Fibroblast of skin of back (primary cell): Measurements from ENCODE around the gene GPRIN1.
"Not testable (repeated sequence)": the region's sequence is repeated elsewhere in the genome, so short reads cannot be mapped to it uniquely, and the experiment has no call there.

ENCODE experiments used
- DNase-seq: peaks from one replicate; pipeline ENCODE4 v3.0.0-alpha.2; 2013

GPRIN1 gene

DNA sequence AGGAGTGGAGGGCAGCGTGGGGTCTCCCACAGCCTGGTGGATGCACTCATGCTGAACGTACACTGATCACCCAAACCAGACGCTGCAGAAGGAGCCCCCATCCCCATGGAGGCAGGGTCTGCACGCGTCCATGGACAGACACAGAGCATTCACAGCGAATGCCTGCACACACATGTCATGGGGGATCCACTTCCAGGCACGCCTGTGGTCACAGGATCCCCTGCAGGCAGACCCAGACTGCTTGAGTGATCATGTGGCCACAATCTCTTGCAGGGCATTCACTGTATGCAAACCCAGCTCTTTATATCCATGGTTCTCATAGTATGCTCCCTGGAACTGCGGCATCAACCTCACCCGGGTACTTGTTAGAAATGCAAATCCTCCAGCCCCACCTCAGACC is 15.0 kb upstream of the GPRIN1 start:
- DNase-seq = no peak

DNA sequence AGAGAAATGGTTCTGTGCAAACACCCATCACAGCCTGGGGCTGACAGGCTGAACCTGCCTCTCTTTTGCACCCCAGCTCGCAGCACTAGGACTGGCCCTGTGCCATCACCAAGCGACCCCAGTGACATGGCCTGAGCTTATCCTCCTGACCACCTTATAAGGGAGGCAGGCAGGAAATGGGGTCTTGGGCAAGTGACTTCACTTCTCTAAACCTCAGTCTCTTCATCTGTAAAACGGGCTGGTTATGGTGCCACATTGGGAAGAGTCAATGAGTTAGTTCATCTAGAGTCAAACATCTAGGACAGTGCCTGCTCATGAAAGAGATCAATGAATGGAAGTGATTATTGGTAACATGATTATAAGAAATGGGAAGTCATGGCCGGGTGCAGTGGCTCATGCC is 14.2 kb upstream of the GPRIN1 start:
- no peak for DNase-seq

DNA sequence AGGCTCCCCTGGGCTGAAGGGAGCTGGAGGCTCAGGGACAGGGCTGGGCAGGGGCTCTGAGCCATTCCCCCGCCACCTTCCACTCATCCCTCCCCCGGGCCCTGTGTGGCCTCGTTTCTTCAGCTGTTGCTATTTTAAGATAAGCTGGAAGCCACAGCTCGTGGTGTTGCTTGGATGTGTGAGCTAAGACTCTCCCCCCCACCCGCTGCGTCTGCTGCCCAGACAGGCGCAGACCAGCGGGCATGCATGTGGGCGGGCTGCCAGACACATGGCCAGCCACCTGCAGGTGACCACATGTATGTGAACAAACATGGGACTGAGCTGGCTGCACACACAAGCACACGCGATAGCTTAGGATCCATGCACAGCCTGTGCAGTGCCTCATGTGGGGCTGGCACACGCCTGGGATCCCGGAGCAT is 11.7 kb upstream of the GPRIN1 start:
- DNase-seq = peak; percentile 29

DNA sequence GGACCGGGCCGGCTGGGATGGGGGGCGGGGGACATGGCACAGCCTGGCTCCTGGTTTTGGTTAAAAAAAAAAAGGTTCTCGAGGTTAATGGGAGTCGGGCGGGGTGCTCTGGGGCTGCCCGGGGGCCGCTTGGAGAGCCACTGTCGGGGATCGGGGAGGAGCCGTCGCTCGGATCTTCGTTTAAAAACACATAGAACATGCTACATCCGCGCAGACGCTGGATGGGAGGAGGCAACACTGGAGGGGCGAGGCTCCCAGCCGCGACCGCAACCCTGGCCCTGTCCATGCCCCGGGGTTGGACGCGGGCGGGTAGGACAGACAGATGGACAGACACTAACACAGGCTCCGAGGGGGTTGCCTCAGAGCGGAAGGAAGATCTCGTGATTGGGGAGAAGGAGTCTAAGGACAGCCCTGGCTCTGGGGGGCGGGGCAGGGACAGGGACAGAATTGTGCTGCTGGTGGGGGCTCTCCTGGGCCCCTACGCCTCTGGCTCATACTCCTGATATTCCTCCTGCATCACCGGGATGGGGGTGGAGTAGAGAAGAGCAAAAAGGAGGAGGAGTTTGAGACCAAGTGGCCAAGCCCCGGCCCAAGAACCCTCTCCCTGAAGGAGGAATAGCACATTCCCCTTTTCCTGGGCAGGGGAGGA is 10.5 kb upstream of the GPRIN1 start:
- no peak for DNase-seq

DNA sequence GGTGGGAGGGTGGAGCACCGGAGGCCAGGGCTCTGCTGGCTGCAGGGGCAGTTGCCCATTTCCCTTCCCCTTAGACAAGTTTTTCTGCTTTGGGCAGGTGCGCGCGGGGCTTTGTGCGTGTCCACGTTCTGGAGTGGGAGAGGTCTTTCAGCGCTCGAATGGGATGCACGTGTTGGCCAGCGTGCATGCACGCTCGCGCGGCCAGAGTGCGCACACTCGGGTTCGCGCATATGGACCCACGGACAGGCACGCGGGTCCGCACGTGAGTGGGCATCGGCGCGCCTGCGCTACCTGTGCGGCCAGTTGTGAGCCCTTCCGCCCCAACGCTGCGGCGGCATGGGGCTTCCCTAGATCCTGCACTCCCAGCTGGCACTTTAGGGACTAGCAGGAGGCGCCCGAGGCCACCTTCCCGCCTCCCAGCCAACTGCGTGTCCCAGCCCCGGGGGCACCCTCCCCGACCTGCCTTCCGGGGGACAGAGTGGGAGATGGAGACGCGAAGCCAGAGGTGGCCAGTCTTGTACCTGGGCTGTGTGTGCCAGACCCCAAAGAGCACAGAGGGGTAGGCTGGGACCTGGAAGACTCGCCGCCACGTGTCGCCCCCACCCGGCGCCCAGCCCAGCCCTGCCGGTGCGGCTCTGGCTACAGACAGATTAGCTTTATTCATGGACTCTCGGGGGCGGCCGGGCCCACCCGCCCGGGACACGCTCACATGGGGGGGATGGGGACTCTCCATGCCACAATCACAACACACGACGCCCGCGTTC is 9.8 kb upstream of the GPRIN1 start:
- DNase-seq = no peak

GRCh38 chr5:176619203-176619568 is 9.2 kb upstream of the GPRIN1 start:
- peak; percentile 80 for DNase-seq

DNA sequence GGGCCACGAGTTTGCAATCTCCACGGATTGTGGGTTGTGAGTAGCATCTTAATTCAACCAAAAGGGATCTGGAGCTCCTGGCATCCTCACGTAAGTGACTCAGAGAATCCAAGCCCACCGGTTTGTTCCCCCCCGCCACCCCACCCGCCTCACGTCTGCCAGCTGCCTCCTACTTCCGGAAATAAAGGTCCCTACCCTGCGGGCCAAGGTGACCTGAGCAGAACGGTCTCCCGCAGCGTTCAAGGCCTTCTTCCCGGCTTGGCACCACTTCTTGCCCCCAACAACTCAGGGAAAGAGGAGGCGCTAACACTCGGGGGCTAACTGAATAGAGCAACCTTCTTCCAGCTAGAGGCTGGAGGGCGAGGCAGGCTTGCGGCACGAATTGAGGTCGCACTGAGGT is 8.8 kb upstream of the GPRIN1 start:
- DNase-seq = no peak

- DNase-seq = no peak
Observed at GRCh38 chr5:176616511-176616910, 6.6 kb upstream of the GPRIN1 start.

DNA sequence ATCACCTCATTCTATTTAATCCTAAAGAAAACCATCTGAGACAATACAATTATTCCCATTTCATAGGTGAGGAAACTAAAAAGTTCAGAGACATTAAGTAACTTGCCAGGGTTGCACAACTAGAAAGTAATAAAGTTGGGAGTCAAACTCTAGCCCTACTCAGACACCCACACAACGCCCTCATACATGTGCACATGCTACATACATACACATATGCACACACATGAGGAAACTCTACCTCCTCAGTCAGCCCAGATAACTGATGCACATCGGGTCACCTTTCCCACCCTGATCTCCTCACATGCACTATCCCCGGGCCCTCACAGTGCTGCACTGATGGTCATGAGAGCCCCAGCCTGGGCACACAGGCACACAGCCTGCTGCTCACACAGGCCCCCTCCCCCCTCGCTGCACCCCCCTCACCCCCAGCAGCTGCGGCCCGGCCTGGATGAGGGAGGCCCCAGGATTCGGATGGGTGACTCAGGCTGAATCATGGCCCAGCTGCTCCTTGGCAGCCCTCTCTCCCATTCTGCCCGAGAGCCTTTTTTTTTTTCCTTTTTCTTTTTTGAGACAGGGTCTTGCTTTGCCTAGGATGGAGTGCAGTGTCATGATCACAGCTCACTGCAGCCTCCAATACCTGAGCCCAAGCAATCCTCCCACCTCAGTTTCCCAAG is 5.0 kb upstream of the GPRIN1 start:
- DNase-seq = peak; percentile 73

DNA sequence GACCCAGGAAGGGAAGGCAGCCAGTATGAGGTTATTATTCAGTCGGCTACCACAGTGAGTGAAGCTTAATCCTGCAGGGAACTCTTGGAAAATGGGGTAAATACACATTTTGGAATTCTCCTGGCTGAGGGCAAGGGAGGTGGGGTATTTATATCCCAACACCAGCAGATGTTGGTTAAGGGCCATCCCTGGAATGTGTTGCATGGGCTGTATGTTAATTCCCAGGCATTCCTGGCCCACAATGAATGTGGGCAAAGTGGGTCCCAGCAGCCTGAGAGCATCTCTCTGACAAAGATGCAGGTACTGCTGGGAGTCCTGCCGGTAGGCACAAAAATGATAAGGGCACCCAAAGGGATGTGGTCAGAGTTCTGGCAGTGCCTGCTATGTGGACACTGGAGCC is 2.9 kb upstream of the GPRIN1 start:
- no peak for DNase-seq

DNA sequence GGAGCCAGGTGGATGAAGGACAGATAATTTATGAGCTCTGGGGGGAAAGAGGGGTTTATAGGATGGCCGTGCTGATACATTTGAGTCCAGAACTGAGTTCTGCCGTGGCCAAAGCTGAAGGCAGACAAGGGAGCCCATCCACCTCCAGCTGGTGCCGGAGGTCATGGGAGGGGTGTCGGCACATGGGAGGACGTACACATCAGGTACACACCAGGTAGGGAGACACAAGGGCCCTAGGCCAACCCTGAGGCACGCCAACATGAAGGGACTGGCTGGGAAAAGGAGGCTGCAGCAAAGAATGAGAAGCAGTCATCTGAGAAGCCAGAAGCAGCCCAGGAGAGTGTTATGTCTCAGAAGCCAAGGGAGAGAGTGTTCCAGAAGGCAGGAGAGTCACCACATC is 2.1 kb upstream of the GPRIN1 start:
- no peak for DNase-seq

DNA sequence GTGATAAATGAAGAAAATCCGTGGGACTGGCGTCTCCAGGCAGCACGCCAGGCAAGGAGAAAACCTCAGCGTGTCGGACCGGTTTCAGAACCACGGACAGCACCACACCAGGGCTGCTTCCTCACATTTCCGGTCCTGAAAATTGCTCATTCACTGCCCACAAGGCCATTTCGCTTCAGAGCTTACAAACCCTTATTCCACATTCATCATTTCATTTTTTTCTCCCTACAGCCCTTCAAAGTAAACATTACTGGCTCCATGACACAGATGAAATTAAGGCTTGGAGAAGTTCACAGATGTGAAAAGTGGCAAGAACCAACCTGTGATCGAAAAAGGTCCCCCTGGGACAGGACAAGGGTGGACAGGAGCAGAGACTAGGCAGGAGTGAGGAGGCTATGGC is 1.5 kb upstream of the GPRIN1 start:
- peak; percentile 80 for DNase-seq

DNA sequence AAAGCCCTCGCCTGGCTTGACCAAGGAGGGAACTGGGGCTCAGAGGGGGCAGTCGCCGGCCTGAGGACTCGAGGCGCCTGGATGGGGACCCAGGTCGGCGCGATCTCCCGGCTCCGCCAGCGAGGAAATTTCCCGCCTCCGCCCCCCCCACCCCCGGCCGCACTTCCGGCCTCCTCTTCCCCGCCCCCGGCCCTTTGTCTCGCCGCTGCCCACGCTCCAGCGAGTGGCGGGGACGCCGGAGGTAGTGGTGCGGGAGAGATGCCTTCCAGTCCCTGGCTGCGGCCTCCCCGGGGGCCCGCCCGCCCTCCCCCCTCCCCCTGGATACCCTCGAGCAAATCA is 448 bp upstream of the GPRIN1 start:
- no peak for DNase-seq

- no peak for DNase-seq
Observed at GRCh38 chr5:176608937-176609723, 826 bp downstream of the GPRIN1 start.

- DNase-seq = no peak
Observed at GRCh38 chr5:176608142-176608705, 1.7 kb downstream of the GPRIN1 start.

GRCh38 chr5:176606875-176607274 is 3.1 kb downstream of the GPRIN1 start:
- DNase-seq = no peak

DNA sequence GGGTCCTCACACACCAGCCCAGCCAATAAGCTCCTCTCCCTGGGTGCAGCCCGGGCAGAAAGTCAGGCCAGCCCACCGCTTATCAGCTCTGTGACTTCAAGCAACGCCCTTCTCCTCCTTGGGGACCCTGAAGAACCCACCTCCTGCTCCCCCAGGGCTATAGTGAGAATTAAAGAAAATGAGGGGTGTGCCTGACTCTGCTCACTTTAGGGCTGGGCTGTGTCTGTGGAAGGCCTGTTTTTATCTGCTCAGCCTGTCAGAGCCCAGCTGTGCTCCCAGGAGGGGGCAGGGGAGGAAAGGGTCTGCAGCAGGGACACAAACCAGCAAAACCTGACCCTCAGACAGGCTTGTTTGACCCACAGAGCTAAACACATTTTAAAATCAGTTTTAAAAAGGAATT is 3.9 kb downstream of the GPRIN1 start:
- no peak for DNase-seq

- no peak for DNase-seq
Observed at GRCh38 chr5:176603091-176603490, 6.9 kb downstream of the GPRIN1 start.

DNA sequence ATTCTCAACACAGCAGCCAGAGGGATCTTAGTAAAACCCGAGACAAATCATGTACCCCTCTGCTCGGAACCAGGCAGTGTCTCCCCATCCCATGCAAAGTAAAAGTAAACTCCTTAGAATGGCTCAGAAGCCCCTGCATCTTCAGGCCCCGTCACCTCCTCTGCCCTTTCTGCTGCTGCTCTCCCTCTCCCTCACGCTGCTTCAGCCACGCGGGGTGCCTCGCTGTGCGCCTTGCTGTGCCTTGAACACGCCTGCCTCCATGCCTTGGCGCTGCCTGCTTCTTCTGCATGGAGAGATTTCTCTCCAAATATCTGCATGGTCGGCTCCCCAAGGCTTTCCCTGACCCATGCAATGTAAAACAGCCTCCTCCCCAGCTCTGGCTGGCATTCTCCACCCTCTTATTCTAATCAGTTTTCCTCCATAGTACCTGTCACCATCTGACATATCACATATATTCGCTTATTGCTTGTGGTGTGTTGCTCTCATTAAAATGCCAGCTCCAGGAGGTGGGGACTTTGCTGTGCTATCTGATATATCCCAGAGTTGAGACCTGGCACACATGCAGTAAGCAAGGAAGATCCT is 8.0 kb downstream of the GPRIN1 start:
- DNase-seq = no peak

DNA sequence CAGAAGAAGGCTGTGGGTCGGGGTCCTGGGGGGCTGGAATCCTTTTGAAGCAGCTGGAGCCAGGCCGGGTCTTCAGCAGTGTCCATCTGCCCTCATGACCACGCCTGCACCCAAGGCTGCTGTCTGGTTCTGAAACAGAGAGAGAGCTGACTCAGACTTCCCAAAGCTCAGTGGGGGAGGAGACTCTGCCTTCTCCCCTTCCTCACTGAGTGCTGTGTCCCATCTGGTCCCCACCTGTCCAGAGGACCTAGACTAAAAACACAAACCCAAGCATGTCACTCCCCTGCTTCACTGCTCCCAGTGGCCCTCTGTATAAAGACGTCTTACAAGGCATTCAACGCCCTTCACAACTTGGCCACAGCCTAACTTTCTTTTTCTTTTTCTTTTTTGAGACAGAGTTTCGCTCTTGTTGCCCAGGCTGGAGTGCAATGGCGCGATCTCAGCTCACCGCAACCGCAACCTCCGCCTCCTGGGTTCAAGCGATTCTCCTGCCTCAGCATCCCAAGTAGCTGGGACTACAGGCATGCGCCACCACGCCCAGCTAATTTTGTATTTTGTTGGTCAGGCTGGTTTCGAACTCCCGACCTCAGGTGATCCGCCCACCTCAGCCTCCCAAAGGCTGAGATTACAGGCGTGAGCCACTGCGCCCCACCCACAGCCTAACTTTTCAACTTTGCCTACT is 10.1 kb downstream of the GPRIN1 start:
- not testable (repeated sequence) for DNase-seq

- DNase-seq = no peak
Observed at GRCh38 chr5:176597417-176598389, 12.3 kb downstream of the GPRIN1 start.
